ENCODE results near the gene ACTN4. TPM values are rescaled to one million over a fixed set of nuclear protein-coding genes. Genes with fewer than 3 reads are reported as not detected.

The ACTN4 gene
- total and polyA plus RNA-seq, 2 experiments from 2014 or later, result 68.9 to 427 TPM

DNA sequence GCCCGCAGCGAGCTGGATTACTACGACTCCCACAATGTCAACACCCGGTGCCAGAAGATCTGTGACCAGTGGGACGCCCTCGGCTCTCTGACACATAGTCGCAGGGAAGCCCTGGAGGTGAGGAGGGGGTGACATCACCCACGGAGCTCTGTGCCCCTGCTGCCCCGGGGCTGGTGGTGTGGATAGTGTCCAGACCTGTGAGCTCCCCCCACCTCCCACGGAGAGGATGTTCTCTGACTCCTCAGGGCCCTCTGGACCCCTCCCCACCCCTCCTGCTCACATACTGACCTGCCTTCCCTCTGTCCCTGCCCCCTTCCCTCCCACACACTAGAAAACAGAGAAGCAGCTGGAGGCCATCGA is 76.1 kb downstream of the ACTN4 start (continued):
- TF ChIP-seq, protein P1, sequence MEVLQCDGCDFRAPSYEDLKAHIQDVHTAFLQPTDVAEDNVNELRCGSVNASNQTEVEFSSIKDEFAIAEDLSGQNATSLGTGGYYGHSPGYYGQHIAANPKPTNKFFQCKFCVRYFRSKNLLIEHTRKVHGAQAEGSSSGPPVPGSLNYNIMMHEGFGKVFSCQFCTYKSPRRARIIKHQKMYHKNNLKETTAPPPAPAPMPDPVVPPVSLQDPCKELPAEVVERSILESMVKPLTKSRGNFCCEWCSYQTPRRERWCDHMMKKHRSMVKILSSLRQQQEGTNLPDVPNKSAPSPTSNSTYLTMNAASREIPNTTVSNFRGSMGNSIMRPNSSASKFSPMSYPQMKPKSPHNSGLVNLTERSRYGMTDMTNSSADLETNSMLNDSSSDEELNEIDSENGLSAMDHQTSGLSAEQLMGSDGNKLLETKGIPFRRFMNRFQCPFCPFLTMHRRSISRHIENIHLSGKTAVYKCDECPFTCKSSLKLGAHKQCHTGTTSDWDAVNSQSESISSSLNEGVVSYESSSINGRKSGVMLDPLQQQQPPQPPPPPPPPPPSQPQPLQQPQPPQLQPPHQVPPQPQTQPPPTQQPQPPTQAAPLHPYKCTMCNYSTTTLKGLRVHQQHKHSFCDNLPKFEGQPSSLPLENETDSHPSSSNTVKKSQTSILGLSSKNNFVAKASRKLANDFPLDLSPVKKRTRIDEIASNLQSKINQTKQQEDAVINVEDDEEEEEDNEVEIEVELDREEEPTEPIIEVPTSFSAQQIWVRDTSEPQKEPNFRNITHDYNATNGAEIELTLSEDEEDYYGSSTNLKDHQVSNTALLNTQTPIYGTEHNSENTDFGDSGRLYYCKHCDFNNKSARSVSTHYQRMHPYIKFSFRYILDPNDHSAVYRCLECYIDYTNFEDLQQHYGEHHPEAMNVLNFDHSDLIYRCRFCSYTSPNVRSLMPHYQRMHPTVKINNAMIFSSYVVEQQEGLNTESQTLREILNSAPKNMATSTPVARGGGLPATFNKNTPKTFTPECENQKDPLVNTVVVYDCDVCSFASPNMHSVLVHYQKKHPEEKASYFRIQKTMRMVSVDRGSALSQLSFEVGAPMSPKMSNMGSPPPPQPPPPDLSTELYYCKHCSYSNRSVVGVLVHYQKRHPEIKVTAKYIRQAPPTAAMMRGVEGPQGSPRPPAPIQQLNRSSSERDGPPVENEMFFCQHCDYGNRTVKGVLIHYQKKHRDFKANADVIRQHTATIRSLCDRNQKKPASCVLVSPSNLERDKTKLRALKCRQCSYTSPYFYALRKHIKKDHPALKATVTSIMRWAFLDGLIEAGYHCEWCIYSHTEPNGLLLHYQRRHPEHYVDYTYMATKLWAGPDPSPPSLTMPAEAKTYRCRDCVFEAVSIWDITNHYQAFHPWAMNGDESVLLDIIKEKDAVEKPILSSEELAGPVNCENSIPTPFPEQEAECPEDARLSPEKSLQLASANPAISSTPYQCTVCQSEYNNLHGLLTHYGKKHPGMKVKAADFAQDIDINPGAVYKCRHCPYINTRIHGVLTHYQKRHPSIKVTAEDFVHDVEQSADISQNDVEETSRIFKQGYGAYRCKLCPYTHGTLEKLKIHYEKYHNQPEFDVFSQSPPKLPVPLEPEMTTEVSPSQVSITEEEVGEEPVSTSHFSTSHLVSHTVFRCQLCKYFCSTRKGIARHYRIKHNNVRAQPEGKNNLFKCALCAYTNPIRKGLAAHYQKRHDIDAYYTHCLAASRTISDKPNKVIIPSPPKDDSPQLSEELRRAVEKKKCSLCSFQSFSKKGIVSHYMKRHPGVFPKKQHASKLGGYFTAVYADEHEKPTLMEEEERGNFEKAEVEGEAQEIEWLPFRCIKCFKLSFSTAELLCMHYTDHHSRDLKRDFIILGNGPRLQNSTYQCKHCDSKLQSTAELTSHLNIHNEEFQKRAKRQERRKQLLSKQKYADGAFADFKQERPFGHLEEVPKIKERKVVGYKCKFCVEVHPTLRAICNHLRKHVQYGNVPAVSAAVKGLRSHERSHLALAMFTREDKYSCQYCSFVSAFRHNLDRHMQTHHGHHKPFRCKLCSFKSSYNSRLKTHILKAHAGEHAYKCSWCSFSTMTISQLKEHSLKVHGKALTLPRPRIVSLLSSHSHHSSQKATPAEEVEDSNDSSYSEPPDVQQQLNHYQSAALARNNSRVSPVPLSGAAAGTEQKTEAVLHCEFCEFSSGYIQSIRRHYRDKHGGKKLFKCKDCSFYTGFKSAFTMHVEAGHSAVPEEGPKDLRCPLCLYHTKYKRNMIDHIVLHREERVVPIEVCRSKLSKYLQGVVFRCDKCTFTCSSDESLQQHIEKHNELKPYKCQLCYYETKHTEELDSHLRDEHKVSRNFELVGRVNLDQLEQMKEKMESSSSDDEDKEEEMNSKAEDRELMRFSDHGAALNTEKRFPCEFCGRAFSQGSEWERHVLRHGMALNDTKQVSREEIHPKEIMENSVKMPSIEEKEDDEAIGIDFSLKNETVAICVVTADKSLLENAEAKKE (CRISPR knock-in tag; IDR thresholded peaks at IDR 0.05), result no peak
- TF ChIP-seq NANOG (IDR thresholded peaks at IDR 0.05; ENCODE audit: borderline replicate concordance) (no peak), JUNB (IDR thresholded peaks at IDR 0.05; ENCODE audit: unreplicated experiment) (no peak), CREB1 (CRISPR knock-in tag; IDR thresholded peaks at IDR 0.05; ENCODE audit: low read depth) (no peak)
- TF ChIP-seq, protein P2, sequence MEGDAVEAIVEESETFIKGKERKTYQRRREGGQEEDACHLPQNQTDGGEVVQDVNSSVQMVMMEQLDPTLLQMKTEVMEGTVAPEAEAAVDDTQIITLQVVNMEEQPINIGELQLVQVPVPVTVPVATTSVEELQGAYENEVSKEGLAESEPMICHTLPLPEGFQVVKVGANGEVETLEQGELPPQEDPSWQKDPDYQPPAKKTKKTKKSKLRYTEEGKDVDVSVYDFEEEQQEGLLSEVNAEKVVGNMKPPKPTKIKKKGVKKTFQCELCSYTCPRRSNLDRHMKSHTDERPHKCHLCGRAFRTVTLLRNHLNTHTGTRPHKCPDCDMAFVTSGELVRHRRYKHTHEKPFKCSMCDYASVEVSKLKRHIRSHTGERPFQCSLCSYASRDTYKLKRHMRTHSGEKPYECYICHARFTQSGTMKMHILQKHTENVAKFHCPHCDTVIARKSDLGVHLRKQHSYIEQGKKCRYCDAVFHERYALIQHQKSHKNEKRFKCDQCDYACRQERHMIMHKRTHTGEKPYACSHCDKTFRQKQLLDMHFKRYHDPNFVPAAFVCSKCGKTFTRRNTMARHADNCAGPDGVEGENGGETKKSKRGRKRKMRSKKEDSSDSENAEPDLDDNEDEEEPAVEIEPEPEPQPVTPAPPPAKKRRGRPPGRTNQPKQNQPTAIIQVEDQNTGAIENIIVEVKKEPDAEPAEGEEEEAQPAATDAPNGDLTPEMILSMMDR (conservative IDR thresholded peaks at IDR 0.05; ENCODE audit: low read depth in 2 of 2), result no peak
- TF ChIP-seq, protein P3, sequence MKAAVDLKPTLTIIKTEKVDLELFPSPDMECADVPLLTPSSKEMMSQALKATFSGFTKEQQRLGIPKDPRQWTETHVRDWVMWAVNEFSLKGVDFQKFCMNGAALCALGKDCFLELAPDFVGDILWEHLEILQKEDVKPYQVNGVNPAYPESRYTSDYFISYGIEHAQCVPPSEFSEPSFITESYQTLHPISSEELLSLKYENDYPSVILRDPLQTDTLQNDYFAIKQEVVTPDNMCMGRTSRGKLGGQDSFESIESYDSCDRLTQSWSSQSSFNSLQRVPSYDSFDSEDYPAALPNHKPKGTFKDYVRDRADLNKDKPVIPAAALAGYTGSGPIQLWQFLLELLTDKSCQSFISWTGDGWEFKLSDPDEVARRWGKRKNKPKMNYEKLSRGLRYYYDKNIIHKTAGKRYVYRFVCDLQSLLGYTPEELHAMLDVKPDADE (IDR thresholded peaks at IDR 0.05), result no peak

Data from GM23338 (cell line).